WTC11 (cell line): ENCODE results near the gene UTF1. TPM values are rescaled to one million over a fixed set of nuclear protein-coding genes. Genes with fewer than 3 reads are reported as not detected.

Experiments used
- ATAC-seq: fragments of 200-7000 bp; cut with Tn5 transposase; 2 replicates; pipeline ENCODE4 v1.10.0; 2021; ENCODE audit warnings: mild to moderate bottlenecking, moderate library complexity
- CTCF ChIA-PET: fragments of 300-600 bp; sonication (Branson Sonifier 250); formaldehyde crosslinking; loops from one replicate; lab custom pipeline; 2021; ENCODE audit warnings: antibody characterized with exemption; lab: Charles Lee
- POLR2A ChIA-PET: fragments of 350-600 bp; sonication (Branson Sonifier 250); formaldehyde crosslinking; loops from one replicate; lab custom pipeline; 2021; ENCODE audit warnings: antibody characterized with exemption; lab: Charles Lee
- DNase-seq: peaks from one replicate; pipeline ENCODE4 v3.0.0; 2021; ENCODE audit warnings: low spot score
- H3K27ac Mint-ChIP-seq: 2 replicates; pipeline ENCODE4 v1.8.0; 2021; ENCODE audit warnings: mixed read lengths
- H3K27me3 Mint-ChIP-seq: 2 replicates; pipeline ENCODE4 v1.8.0; 2021; ENCODE audit warnings: low read depth, mild to moderate bottlenecking, moderate library complexity, mixed read lengths
- H3K36me3 Mint-ChIP-seq: 2 replicates; pipeline ENCODE4 v1.8.0; 2021; ENCODE audit warnings: mixed read lengths
- H3K4me1 Mint-ChIP-seq: 2 replicates; pipeline ENCODE4 v1.8.0; 2022; ENCODE audit warnings: mixed read lengths
- H3K4me3 Mint-ChIP-seq: 2 replicates; pipeline ENCODE4 v1.8.0; 2021; ENCODE audit warnings: mild to moderate bottlenecking, moderate library complexity, mixed read lengths
- H3K9me3 Mint-ChIP-seq: 2 replicates; pipeline ENCODE4 v1.8.0; 2021; ENCODE audit warnings: mixed read lengths
- ARID4B ChIP-seq: sonication (generic); formaldehyde crosslinking; IDR thresholded peaks from 2 replicates; pipeline ENCODE4 v1.8.0; 2023; ENCODE audit warnings: missing genetic modification reagents, mild to moderate bottlenecking, borderline replicate concordance
- ELF4 ChIP-seq: sonication (generic); formaldehyde crosslinking; IDR thresholded peaks from 2 replicates; pipeline ENCODE4 v1.8.1; 2022; ENCODE audit warnings: low read depth, mild to moderate bottlenecking, moderate library complexity, missing genetic modification reagents
- KAT7 ChIP-seq: sonication (generic); formaldehyde crosslinking; IDR thresholded peaks from 2 replicates; pipeline ENCODE4 v1.8.1; 2023; ENCODE audit warnings: missing genetic modification reagents, mild to moderate bottlenecking, borderline replicate concordance
- MAX ChIP-seq: sonication (generic); formaldehyde crosslinking; IDR thresholded peaks from 2 replicates; pipeline ENCODE4 v1.8.0; 2022; ENCODE audit warnings: mild to moderate bottlenecking, missing genetic modification reagents
- NFE2L1 ChIP-seq: sonication (generic); formaldehyde crosslinking; IDR thresholded peaks from 2 replicates; pipeline ENCODE4 v1.8.1; 2023; ENCODE audit warnings: missing genetic modification reagents
- OVOL2 ChIP-seq: fragments of 250-450 bp; sonication (Bioruptor Pico); IDR thresholded peaks from 2 replicates; pipeline ENCODE4 v1.9.0; 2021; ENCODE audit warnings: mild to moderate bottlenecking, borderline replicate concordance
- SMAD3 ChIP-seq: sonication (generic); formaldehyde crosslinking; IDR thresholded peaks from 2 replicates; pipeline ENCODE4 v1.8.0; 2022; ENCODE audit warnings: missing genetic modification reagents, mild to moderate bottlenecking, borderline replicate concordance
- total RNA-seq: library from RNA; stranded (reverse); gene quantifications from 3 replicates; pipeline ENCODE4 v1.2.3, GENCODE V29; 2021
- TF ChIP-seq, protein P1 (sequence below): sonication (generic); formaldehyde crosslinking; IDR thresholded peaks from 2 replicates; pipeline ENCODE4 v1.8.1; 2023; ENCODE audit warnings: mild to moderate bottlenecking, missing genetic modification reagents, borderline replicate concordance
- TF ChIP-seq, protein P2 (sequence below): sonication (generic); formaldehyde crosslinking; IDR thresholded peaks from 2 replicates; pipeline ENCODE4 v1.8.1; 2022; ENCODE audit warnings: mild to moderate bottlenecking, moderate library complexity, missing genetic modification reagents
- TF ChIP-seq, protein P3 (sequence below): sonication (generic); formaldehyde crosslinking; IDR thresholded peaks from 2 replicates; pipeline ENCODE4 v1.8.1; 2022; ENCODE audit warnings: low read depth, missing genetic modification reagents, borderline replicate concordance
- TF ChIP-seq, protein P4 (sequence below): sonication (generic); formaldehyde crosslinking; IDR thresholded peaks from 2 replicates; pipeline ENCODE4 v1.8.1; 2023; ENCODE audit warnings: mild to moderate bottlenecking, missing genetic modification reagents

UTF1 gene
- total RNA-seq, 1 experiment from 2014 or later, result 196 TPM

DNA sequence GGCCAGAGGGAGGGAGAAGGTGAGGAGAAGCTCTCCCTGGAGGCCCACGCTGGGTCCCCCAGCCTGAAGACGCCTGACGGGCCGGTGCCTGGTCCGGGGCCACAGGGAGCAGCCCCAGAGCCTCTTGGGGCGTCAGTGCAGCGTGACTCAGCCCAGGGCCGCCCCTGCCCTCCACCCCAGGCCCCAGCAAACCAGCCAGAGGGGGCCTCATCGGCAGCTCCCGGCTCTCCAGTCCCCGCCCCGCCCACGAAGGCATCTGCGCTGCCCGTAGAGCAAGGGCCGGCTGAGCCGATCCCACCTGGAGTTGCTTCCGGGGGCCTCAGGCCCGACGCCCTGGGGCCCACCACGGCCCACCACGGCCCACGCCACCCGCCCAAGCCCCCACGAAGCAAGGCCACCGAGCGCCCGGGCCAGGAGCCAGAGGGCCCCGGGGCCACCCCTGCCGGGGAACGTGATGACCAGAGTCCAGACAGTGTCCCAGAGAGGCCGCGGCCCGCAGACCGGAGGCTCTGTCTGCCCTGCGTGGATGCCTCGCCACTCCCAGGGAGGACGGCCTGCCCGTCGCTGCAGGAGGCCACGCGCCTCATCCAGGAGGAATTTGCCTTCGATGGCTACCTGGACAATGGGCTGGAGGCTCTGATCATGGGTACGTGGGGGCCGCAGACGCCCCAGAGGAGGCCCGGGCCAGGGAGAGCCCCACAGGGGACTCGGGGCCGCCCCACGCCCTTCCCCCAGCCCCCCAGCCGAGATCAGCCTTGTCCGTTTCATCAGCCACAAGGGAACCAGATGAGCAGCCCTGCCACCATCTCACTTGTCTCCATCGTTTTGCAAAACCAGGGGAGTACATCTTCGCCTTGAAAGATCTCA lies 31.2 kb upstream of the UTF1 start:
- TF ChIP-seq NFE2L1 (no peak), ARID4B (CRISPR knock-in tag) (no peak), OVOL2 (no peak), SMAD3 (CRISPR knock-in tag) (no peak), KAT7 (no peak), ELF4 (CRISPR knock-in tag) (no peak), MAX (CRISPR knock-in tag) (no peak)
- TF ChIP-seq, protein P1, sequence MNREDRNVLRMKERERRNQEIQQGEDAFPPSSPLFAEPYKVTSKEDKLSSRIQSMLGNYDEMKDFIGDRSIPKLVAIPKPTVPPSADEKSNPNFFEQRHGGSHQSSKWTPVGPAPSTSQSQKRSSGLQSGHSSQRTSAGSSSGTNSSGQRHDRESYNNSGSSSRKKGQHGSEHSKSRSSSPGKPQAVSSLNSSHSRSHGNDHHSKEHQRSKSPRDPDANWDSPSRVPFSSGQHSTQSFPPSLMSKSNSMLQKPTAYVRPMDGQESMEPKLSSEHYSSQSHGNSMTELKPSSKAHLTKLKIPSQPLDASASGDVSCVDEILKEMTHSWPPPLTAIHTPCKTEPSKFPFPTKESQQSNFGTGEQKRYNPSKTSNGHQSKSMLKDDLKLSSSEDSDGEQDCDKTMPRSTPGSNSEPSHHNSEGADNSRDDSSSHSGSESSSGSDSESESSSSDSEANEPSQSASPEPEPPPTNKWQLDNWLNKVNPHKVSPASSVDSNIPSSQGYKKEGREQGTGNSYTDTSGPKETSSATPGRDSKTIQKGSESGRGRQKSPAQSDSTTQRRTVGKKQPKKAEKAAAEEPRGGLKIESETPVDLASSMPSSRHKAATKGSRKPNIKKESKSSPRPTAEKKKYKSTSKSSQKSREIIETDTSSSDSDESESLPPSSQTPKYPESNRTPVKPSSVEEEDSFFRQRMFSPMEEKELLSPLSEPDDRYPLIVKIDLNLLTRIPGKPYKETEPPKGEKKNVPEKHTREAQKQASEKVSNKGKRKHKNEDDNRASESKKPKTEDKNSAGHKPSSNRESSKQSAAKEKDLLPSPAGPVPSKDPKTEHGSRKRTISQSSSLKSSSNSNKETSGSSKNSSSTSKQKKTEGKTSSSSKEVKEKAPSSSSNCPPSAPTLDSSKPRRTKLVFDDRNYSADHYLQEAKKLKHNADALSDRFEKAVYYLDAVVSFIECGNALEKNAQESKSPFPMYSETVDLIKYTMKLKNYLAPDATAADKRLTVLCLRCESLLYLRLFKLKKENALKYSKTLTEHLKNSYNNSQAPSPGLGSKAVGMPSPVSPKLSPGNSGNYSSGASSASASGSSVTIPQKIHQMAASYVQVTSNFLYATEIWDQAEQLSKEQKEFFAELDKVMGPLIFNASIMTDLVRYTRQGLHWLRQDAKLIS, result no peak
- TF ChIP-seq, protein P2, sequence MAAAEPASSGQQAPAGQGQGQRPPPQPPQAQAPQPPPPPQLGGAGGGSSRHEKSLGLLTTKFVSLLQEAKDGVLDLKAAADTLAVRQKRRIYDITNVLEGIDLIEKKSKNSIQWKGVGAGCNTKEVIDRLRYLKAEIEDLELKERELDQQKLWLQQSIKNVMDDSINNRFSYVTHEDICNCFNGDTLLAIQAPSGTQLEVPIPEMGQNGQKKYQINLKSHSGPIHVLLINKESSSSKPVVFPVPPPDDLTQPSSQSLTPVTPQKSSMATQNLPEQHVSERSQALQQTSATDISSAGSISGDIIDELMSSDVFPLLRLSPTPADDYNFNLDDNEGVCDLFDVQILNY (CRISPR knock-in tag), result no peak
- TF ChIP-seq, protein P3, sequence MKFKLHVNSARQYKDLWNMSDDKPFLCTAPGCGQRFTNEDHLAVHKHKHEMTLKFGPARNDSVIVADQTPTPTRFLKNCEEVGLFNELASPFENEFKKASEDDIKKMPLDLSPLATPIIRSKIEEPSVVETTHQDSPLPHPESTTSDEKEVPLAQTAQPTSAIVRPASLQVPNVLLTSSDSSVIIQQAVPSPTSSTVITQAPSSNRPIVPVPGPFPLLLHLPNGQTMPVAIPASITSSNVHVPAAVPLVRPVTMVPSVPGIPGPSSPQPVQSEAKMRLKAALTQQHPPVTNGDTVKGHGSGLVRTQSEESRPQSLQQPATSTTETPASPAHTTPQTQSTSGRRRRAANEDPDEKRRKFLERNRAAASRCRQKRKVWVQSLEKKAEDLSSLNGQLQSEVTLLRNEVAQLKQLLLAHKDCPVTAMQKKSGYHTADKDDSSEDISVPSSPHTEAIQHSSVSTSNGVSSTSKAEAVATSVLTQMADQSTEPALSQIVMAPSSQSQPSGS (CRISPR knock-in tag), result no peak
- TF ChIP-seq, protein P4, sequence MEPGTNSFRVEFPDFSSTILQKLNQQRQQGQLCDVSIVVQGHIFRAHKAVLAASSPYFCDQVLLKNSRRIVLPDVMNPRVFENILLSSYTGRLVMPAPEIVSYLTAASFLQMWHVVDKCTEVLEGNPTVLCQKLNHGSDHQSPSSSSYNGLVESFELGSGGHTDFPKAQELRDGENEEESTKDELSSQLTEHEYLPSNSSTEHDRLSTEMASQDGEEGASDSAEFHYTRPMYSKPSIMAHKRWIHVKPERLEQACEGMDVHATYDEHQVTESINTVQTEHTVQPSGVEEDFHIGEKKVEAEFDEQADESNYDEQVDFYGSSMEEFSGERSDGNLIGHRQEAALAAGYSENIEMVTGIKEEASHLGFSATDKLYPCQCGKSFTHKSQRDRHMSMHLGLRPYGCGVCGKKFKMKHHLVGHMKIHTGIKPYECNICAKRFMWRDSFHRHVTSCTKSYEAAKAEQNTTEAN, result no peak
- ChIA-PET POLR2A (no interaction called here), CTCF (interaction anchor here (2.8 kb wide), 1 partner anchor 56 kb away, joined by 19 read pairs; no protein-coding TSS in a partner anchor)
- no peaks in the 10 kb centered on the region for H3K27me3 Mint-ChIP-seq
- no peaks in the 10 kb centered on the region for H3K4me1 Mint-ChIP-seq
- peaks cover 3% of the 10 kb centered on the region; the same call in 1 of the 2 replicates for H3K36me3 Mint-ChIP-seq
- H3K4me3 Mint-ChIP-seq, result no peak overlapping the region
- no peak for ATAC-seq
- no peak for DNase-seq
- 0 out of 2 replicates have a peak overlapping the region, but pooled peaks have one; percentile 49 for H3K27ac Mint-ChIP-seq
- peaks cover 8% of the 10 kb centered on the region for H3K9me3 Mint-ChIP-seq
